HG02981 (cell line): ENCODE results near the gene PAQR7.
A peak's percentile ranks its signal among the peaks of the same experiment; 100 is the strongest.
"Not testable (repeated sequence)": the region's sequence is repeated elsewhere in the genome, so short reads cannot be mapped to it uniquely, and the experiment has no call there.

Experiments
- ATAC-seq: cut with Tn5 transposase; IDR thresholded peaks from one replicate; pipeline ENCODE4 v1.9.1; 2021; ENCODE audit warnings: mild to moderate bottlenecking, moderate library complexity; ENCODE audit not compliant: unreplicated experiment

PAQR7 gene

GRCh38 chr1:25854554-25854953, 21.0 kb downstream of the PAQR7 start:
- ATAC-seq, result no peak

- ATAC-seq, result no peak
Measured at GRCh38 chr1:25848531-25848930, 27.0 kb downstream of the PAQR7 start.

DNA sequence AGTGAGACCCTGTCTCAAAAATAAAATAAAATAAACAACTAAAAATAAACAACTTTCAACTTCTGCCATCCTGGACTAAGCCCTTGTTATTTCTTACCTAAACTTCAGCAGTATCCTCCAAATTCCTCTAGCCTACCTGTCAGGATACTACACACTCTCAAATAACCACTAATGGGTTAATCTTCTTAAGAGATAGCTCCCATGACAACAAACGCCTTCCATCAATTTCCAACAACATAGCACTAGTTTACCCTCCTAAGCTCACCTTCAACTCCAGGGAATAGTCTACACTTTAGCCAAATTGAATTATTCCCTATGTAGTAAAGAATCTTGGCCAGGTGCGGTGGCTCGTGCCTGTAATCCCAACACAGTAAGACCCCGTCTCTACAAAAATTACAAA, 27.6 kb downstream of the PAQR7 start:
- no peak for ATAC-seq

- ATAC-seq, result no peak
Measured at GRCh38 chr1:25845664-25846063, 29.8 kb downstream of the PAQR7 start.

DNA sequence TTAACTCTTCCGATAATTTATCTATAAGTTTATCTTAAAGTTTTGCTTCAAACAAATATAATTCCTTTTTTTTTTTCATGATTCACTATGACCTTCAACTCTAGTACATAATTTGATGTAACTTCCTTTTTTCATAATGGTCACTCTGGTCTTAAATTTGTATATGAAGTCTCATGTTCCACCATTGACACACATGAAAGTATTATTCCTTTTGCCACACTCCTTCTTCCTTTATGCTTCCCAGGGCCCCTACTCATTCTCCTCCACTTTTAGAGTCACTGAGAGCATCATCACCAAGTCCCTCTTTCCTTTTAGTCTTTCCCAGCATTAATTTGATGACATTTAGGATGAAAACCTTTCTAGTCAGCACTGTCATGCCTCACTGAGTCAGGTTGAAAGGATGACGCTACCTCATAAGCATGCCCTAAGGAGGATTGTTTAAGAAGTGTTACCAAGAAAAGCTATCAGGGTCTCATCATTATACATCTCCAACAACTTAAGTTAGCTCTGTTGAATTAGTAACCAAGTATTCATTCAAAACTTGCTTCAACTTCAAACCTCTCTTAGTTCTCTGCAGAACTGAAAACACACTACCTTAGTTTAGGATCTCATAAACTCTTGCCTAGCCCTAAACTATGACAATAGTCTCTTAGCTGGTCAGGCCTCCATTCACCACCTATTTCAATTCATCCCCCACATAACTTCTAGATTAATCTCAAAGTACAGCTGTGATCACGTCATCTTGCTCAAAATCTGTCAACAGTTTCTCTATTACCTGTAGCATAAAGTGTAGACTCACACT, 30.8 kb downstream of the PAQR7 start:
- ATAC-seq, result no peak

DNA sequence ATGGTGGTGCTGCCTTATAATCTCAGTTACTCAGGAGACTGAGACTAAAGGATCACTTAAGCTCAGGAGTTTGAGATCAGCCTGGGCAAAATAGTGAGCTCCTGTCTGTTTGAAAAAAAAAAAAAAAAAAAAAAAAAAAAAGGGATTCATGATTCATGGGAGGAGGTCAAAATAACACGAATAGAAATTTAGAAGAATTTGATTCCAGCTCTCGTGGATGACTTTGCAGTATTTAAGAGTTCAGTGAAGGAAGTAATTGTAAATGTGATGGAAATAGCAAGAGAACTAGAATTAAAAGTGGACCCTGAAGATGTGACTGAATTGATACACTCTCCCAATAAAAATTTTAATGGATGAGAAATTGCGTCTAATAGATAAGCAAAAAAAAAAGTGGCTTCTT, 32.0 kb downstream of the PAQR7 start:
- no peak for ATAC-seq

DNA sequence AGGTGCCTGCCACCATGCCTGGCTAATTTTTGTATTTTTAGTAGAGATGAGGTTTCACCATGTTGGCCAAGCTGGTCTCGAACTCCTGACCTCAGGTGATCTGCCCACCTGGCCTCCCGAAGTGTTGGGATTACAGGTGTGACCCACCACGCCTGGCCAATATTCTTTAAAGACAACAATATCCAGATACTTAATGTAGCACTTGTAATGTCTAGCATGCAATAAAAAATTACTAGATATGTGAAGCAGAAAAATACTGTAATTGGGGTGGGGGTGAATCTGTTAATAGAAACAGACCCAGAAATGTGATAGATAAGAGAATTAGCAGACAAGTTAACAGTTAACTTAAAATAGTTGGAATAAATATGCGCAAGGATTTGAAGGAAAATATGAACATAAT, 35.7 kb downstream of the PAQR7 start:
- not testable (repeated sequence) for ATAC-seq

DNA sequence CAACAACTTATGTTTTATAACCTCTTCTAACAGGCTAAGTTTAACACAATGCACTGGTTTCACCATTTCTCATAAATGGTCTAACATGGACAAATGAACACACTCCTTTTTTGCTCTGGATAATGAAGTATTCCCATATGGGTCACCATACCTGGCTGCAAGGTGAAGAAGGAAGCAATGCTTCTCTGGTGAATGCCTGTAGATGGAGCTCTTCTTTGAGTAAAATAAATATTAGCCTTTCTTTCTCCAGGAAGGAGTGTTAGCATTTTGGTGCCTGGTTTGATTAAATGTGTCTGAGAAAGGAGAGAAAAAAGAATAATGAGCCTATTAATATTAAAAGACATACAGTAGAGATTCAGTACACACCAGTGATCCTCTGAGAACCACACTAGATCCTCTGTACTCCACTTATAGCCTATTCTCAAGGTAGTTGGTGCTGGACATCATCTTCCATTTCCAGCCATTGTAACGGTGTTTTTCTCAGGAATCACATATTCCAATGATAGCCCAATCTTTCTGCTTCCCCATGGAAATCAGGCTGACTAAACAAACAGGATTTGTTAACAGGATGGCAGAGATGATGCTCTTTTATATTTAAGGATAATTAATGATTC, 38.1 kb downstream of the PAQR7 start:
- ATAC-seq, result no peak

DNA sequence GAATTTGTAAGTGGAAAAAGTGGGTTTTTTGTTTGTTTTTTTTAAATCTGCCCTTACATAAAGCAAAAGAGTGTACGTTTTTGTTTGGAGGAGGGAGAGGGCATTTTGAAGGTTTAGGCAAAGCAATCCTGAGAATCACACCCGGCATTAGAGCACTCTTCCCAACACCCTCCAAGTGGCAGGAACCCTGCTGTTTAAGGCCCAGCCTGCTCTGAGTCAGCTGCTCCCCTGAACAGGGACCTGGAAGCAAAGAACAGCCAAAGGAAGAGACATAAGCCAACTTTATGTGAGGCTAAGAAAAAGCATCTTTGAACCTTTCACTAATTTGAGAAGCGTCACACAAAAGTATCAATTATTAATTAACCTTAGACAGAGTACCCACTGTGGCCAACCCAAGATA, 38.8 kb downstream of the PAQR7 start:
- no peak for ATAC-seq

DNA sequence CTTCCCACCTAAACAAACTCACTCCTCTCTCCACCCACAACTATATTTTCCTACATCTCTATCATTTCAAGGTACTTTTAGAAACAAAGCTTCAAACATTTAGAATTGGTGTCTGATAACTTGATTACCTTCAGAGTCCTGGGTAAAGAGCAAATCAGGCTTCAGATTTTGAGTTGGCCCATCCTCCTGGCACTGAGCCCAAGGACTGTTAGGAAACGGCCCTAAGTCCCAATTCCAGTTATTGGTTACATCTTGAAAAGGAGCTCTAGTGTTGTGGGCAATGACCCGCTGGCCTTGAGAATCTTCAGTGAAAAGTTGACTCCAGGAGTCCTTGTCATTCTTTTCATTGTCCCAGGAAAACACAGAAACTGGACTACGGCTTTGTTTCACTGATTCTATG, 40.6 kb downstream of the PAQR7 start:
- no peak for ATAC-seq

DNA sequence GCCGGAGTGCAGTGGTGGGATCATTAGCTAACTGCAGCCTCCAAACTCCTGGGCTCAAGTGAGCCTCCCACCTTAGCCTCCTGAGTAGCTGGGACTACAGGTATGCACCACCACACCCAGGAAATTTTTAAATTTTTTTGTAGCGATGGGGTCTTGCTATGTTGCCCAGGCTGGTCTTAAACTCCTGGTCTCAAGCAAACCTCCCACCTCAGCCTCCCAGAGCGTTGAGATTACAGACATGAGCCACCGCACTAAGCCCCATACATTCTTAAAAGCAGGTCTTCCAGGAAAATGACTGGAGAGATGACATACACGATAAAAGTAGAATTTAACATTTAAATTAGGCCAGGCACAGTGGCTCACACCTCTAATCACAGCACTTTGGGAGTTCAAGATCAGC, 42.4 kb downstream of the PAQR7 start:
- ATAC-seq, result no peak

- ATAC-seq, result no peak
Measured at GRCh38 chr1:25832336-25833037, 43.0 kb downstream of the PAQR7 start.

DNA sequence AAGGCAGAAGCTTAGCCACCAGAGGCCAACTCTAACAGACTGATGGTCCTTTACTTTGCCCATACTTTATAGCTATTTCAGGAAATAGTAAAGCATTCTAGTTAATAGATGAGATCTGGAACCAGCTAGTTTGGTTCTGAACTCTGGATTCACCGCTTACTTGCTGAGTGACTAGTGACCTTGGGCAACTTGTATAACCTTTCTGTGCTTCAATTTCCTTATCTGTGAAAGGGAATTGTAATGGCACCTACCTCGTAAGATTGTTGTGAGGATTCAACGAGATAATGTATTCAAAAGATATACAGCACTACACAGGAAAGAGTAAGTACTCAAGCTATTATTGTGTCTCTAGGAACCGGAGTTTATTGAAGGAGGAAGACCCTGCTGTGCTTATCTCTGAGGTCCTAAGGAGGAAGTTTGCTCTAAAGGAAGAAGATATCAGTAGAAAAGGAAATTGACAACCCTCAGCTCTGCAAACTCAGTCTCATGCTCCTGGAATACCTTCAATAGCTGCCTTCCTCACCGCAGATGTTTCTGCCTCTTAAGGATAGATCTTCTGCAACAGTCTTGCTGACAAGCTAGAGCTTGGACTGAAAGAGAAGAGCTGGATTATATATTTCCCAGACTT, 43.8 kb downstream of the PAQR7 start:
- ATAC-seq, result no peak

DNA sequence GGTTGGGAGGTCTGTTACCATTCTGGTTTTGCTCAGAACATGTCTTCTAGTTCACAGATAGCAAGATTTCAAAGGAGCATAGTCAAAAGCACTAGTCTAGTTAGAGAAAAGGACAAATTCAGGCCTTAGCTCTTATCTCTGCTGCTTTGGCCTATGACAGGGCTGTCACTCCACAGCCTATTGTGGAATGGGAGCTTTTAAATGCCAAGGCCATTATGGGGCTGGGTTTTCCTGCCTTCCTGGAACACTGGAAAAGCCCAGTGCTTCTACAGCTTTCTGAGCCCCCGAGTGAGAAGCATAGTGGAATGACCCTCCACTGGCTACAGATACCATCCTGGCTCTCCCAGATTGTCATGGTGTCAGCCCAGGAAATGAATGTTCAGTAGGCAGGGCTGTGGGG, 46.5 kb downstream of the PAQR7 start:
- ATAC-seq, result no peak

DNA sequence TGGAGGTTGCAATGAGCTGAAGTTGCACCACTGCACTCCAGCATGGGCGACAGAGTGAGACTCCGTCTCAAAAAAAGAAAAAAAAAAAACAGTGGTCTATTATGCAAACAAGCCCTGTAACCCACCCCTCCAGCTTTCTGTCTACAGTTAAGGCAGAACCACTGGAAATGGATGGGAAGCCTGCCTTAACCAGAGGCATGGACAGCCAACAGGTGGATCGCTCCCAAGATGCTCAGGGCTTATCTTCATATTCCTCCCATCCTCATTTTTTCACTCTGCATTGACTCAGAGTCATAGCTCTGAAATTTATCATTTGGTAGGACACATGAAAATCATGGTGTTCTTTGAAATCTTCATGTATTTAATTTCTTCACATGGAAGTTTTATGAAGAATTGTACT, 47.0 kb downstream of the PAQR7 start:
- no peak for ATAC-seq

DNA sequence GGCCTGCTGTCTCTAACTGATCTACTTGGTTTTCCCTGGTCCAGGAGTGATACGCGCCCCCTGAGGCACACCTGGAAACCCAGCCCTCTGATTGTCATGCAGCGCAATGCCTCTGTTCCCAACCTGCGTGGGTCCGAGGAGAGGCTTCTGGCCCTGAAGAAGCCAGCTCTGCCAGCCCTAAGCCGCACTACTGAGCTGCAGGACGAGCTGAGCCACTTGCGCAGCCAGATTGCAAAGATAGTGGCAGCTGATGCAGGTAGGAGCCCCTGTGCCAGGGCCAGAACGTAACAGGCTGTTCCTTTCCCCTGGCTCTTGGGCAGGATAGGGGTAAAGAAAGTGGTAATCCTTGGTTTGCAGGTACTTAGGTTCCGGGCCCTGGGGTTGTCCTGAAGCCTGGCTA, 48.9 kb downstream of the PAQR7 start:
- no peak for ATAC-seq

DNA sequence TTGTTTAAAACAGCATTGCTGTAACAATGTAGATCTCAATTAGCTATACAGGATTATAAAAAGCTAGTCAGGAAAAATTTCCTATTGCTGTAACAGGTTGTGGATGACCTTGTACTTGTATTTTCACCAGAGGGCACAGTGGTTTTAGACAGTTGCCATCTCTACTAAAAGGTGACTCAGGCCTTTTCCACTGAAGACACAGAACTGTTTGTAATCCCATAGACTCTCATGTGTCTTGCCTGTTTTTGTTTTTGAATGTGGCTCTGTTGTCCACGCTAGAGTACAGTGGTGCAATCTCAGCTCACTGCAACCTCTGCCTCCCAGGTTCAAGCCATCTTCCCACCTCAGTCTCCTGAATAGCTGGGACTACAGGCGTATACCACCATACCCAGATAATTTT, 49.9 kb downstream of the PAQR7 start:
- ATAC-seq, result no peak

DNA sequence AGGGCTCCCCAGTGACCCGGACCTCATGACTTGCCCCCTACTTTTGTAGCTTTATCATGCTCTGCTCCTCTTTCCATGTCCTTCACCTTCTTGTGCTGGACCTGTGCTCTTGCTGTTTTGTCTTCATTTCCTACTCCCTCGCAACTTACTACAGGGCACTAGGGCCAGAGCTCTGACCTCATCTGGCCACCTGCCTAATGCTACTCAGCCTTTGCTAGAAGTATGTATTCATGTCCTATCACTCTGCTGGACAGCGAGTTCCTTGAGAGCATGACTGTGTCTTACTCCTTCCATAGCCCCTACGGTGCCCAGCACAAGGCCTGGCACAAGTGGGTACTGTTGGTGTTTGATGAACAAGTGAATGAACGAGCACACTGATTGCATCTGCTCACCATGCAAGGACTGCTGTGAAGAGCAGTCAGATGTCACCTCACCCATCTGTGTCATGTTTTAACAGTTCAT, 53.8 kb downstream of the PAQR7 start:
- ATAC-seq, result no peak

GRCh38 chr1:25821112-25821476, 54.4 kb downstream of the PAQR7 start:
- no peak for ATAC-seq

DNA sequence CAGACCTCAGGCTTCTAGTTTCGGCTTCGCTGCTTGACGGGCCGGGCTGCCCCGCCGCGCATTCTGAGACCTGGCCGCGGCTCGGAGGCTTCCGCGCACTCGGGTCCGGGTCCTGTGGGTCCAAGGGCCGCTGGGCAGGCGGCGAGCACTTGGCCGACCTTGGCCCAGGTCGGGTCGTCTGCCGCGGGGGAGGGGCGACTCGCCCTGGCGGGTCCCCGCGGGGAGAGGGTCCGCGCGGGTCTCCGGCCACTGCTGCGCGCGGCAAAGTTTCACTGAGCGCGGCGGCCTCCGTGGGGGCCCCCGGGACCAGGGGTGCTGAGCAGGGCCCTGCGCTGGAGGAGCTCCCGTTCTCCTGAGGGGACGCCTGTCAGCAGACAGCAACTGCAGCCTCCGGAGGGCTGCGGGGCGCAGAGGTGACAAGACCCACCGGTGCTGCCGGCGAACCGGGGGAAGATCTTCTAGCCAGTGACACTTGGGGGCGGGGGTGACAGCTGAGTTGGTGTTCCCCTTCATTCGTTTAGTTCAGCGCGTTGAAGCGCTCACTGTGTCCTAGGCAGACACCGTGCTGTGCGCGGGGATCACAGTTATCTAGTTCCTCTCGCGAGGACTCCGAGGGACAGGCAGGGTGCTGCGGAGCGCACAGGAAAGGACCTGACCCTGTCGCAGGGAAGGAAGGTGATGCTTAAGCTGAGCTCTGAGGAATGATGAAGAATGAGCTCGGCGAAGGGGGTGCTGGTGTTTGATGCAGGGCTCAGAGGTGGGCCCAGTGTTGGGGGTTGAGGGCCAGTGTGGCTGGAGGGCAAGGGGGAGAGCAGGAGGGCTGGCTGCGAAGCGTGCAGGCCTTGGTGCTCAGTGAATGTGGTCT, 55.0 kb downstream of the PAQR7 start:
- peak; percentile 49 for ATAC-seq
